GM21526 (cell line): ENCODE data around the gene CPA1.
"Not testable (repeated sequence)": the region's sequence is repeated elsewhere in the genome, so short reads cannot be mapped to it uniquely, and the experiment has no call there.

Experiments
- ATAC-seq: cut with Tn5 transposase; IDR thresholded peaks from one replicate; pipeline ENCODE4 v1.9.1; 2021; ENCODE audit warnings: moderate library complexity; ENCODE audit not compliant: unreplicated experiment, low FRiP score

CPA1 gene

GRCh38 chr7:130371046-130371445 is 9.2 kb upstream of the CPA1 start:
- no peak for ATAC-seq

DNA sequence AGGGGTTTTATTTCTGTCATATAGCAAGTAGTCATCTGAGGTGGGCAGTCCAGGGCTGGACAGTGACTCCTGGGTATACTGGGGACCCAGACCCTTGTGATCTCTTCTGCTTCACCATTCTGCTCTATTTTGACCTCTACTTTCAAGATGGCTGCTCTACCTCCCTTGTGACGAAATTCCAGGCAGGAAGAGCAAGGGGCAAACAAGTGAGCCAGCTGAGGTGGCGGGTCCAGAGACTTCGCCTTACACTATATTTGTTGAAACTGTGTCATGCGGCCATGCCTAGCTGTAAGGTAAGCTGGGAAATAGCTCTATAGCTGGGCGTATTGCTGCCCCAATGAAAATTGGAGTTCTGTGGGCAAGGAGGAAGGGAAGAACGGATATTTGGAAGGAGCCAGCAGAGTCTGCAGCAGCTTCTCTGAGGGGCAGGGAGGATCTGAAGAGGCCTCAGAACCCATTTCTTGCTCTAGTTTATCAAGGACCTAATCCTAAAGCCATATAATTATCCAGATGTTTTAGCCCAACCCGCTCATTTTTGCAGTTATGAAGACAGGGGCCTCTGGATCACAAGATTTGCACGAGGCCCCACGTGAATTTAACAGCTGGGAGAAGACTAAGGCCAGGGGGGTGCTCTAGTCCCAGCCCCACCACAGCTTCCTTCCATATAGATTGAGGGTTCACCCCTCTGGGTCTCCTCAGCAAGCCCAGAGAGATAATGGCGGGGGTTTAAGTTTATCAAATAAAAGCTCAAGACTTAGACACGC is 7.7 kb upstream of the CPA1 start:
- no peak for ATAC-seq

- no peak for ATAC-seq
These were observed 5.8 kb upstream of the CPA1 start for GRCh38 chr7:130374507-130374906.

- ATAC-seq: not testable (repeated sequence)
These were observed 3.8 kb upstream of the CPA1 start for GRCh38 chr7:130376461-130376860.

GRCh38 chr7:130377178-130377577 is 3.1 kb upstream of the CPA1 start:
- no peak for ATAC-seq

- no peak for ATAC-seq
These were observed 1.3 kb upstream of the CPA1 start for GRCh38 chr7:130379019-130379418.

GRCh38 chr7:130379532-130379920 is 768 bp upstream of the CPA1 start:
- ATAC-seq: no peak

GRCh38 chr7:130380861-130381455 is 664 bp downstream of the CPA1 start:
- ATAC-seq: no peak

DNA sequence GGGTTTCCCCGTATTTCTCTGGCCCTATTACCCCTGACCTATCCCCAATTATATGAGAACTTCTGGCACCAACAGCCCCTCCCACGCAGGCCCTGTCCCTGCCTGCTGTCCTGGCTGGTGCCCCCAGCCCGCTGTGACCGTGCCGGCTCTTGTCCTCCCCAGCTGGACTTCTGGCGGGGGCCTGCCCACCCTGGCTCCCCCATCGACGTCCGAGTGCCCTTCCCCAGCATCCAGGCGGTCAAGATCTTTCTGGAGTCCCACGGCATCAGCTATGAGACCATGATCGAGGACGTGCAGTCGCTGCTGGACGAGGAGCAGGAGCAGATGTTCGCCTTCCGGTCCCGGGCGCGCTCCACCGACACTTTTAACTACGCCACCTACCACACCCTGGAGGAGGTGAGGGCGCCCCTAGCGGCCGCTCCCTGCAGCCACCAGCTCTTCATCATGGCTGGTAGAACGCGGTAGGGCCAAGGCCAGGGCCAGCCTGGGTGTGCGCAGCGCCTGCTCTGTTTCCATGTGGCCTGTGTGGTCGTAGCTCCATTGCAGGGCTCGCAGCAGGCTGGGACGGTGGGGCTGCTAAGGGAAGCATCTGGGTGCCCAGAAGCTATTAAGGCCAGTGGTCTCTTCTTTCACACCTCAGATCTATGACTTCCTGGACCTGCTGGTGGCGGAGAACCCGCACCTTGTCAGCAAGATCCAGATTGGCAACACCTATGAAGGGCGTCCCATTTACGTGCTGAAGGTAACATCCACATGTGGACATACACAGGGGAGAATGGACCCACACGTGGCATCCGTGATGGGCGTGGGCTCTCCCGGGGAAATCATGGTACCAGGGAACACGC is 1.4 kb downstream of the CPA1 start:
- ATAC-seq: no peak

- ATAC-seq: no peak
These were observed 3.1 kb downstream of the CPA1 start for GRCh38 chr7:130383187-130383980.

- no peak for ATAC-seq
These were observed 4.1 kb downstream of the CPA1 start for GRCh38 chr7:130384371-130384801.

DNA sequence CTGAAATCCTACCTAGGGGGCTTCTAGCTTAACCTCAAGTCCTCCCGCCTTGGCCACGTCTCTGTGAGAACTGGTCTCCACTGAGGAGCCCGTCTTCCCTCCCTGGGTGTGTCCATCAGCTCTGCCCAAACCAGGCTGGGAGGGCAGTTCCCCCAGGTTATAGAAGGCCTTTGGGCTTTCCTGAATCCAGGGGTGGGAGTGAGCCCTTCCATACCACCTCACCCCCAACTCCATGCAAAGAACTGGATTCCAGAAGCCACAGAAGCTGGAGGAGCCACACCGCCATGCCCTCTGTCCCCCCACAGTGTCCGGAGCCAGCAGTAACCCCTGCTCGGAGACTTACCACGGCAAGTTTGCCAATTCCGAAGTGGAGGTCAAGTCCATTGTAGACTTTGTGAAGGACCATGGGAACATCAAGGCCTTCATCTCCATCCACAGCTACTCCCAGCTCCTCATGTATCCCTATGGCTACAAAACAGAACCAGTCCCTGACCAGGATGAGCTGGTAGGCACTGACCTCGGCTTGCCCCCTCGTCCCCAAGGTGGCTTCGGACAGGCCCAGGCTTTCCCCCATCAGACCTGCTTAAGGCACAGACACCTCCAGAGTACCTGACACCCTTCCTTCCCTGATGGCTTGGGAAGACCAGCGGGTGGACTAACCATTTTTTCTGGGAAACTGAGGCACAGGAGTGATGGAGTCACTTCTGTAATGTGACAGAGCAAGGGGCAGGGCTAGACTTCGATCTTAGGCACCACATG is 4.7 kb downstream of the CPA1 start:
- no peak for ATAC-seq

DNA sequence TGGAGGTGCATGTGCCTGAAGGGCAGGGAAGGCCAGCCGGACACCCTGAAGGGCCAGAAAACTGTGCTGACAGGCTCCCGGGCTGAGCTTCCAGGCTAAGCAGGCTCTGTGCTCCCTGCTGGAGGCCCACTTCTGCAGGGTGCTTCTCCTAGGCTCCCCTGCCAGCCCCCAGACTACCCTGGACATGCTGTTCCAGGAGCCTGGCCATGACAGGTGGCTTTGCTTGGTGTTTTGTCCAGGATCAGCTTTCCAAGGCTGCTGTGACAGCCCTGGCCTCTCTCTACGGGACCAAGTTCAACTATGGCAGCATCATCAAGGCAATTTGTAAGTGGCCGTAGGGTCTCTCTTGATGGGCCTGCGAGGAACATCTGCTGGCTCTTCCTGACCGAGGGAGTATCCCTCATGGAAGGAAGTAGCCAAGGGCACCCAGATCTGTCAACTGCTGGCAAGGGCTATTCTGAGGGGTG is 5.3 kb downstream of the CPA1 start:
- no peak for ATAC-seq

- ATAC-seq: no peak
These were observed 6.6 kb downstream of the CPA1 start for GRCh38 chr7:130386876-130387275.

DNA sequence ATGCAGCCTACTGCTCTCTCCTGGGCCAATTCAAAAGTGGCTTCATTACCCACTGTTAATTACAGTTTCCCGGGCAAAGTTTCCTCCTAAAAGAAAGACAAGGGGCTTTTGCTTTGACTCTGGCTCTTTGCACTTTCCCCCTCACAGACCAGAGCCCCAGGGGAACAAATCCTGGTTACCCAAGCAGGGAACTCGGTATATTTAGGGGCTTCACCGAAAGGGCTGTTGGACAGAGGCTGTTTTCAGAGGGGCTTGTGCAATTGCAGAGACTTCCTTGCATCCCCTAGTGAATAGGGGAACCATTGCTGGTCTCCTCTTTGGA is 7.0 kb downstream of the CPA1 start:
- no peak for ATAC-seq

GRCh38 chr7:130387628-130388403 is 7.5 kb downstream of the CPA1 start:
- no peak for ATAC-seq

- ATAC-seq: no peak
These were observed 8.4 kb downstream of the CPA1 start for GRCh38 chr7:130388671-130389070.

- ATAC-seq: no peak
These were observed 10.2 kb downstream of the CPA1 start for GRCh38 chr7:130390486-130390885.

DNA sequence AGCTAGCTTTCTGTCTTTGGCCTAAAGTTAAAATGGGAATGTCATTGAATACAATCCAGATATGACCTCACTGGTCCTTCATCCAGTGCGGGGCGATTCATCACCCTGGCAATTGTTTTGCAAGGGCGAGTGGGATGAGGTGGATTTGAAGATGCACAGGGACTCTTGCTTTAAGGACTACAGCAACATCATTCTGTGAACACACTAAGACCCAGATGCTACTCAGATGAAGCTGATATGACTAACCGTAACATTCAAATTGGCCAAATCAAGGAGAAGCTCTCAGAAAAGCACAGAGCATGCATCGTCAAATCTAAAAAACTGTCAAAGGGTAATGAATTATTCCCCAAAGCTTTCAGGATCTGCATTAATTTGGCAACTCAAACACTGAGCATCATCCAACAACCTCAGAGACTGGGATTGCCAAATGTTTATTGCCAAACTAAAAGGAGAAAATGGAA is 12.8 kb downstream of the CPA1 start:
- ATAC-seq: no peak
